Activated naive CD4-positive, alpha-beta T cell treated with anti-CD3 and anti-CD28 coated beads, Interleukin-2, amount 10 ng/mL, durations not matched to agents 7 days and 5 days (primary cell): ENCODE measurements around the gene KCNK1.
"Not testable (repeated sequence)": the region's sequence is repeated elsewhere in the genome, so short reads cannot be mapped to it uniquely, and the experiment has no call there.

Experiments
- CTCF ChIA-PET: fragments of 350-600 bp; sonication (Branson Sonifier 250); formaldehyde crosslinking; loops from one replicate; lab custom pipeline; 2021; ENCODE audit warnings: antibody characterized with exemption; lab: Charles Lee
- DNase-seq: peaks from one replicate; pipeline ENCODE4 v3.0.0-alpha.2; 2020
- H3K27ac Mint-ChIP-seq: one replicate; pipeline ENCODE4 v1.8.0; 2021; ENCODE audit warnings: mild to moderate bottlenecking, moderate library complexity, mixed read lengths
- H3K27me3 Mint-ChIP-seq: one replicate; pipeline ENCODE4 v1.8.0; 2021; ENCODE audit warnings: mild to moderate bottlenecking, mixed read lengths
- H3K36me3 Mint-ChIP-seq: one replicate; pipeline ENCODE4 v1.8.0; 2021; ENCODE audit warnings: mixed read lengths
- H3K4me1 Mint-ChIP-seq: one replicate; pipeline ENCODE4 v1.8.0; 2021; ENCODE audit warnings: mixed read lengths
- H3K4me3 Mint-ChIP-seq: one replicate; pipeline ENCODE4 v1.8.0; 2021; ENCODE audit warnings: mild to moderate bottlenecking, moderate library complexity, mixed read lengths
- H3K9me3 Mint-ChIP-seq: one replicate; pipeline ENCODE4 v1.8.0; 2021; ENCODE audit warnings: mixed read lengths

KCNK1 gene

GRCh38 chr1:233661376-233662159 lies 47.7 kb downstream of the KCNK1 start:
- Mint-ChIP-seq H3K9me3 (no peaks in the 10 kb centered on the region), H3K36me3 (no peaks in the 10 kb centered on the region), H3K4me1 (no peaks in the 10 kb centered on the region), H3K27me3 (no peaks in the 10 kb centered on the region), H3K4me3 (no peak overlapping the region), H3K27ac (no peak overlapping the region)
- no peak for DNase-seq
- CTCF ChIA-PET = no interaction called here

DNA sequence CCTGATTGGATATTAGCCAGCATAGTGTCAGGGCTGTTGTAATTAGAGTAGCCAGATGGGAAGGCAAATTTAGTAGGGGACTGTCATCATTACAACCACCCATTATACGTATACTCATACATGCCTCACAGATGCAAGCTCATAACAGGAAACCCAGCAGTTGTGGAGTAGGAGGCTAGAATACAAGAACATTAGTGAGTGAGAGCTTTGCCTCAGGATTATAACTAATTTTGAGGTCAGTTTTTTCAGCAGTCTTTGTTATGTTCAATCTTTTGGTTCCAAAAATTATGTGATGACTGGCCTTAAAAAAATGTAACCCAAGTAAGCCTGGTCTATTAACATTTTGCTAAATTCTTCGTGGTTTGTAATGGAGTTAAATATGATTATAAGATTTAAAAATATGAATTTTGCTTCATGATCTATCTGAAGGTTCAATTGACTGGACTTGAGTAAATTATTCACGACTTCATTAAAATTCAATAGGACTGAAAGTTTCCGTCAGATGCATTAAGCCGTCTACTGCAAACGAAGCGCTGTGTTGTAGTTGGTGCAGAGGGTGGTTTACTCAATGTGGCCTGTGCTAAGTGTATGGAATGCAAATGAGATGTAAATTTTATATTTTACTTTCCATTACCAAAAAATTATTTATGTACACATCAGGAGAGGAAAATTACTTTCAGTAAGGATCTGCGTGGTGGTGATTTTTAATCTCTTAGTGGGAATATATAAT lies 48.8 kb downstream of the KCNK1 start:
- no peaks in the 10 kb centered on the region for H3K4me1 Mint-ChIP-seq
- no peak overlapping the region for H3K4me3 Mint-ChIP-seq
- no peaks in the 10 kb centered on the region for H3K36me3 Mint-ChIP-seq
- no peak overlapping the region for H3K27ac Mint-ChIP-seq
- no peaks in the 10 kb centered on the region for H3K27me3 Mint-ChIP-seq
- CTCF ChIA-PET = no interaction called here
- DNase-seq = no peak
- H3K9me3 Mint-ChIP-seq = no peaks in the 10 kb centered on the region

DNA sequence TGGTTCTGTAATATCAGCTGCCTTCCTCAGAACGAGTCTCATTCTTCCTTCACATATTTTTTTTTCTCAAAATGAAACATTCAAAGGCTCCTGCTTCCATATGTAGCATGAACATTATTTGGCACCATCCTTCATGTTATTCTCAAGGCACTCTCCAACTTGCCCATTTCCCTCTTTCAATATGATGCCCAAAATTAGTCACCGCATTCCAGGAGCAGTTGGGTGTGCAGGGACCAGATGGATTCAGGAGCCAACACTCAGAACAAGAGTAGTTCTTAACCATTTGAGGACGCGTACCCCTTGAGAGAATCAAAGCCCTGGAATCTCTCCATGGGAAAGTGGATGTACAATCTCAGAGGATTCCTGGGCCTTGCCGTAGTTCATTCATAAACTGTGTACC lies 50.3 kb downstream of the KCNK1 start:
- no peak for DNase-seq
- Mint-ChIP-seq H3K36me3 (no peaks in the 10 kb centered on the region), H3K9me3 (no peaks in the 10 kb centered on the region), H3K27ac (no peak overlapping the region), H3K27me3 (no peaks in the 10 kb centered on the region), H3K4me1 (no peaks in the 10 kb centered on the region), H3K4me3 (no peak overlapping the region)
- CTCF ChIA-PET = no interaction called here

GRCh38 chr1:233664804-233665574 lies 51.1 kb downstream of the KCNK1 start:
- CTCF ChIA-PET = interaction anchor here (0.6 kb wide), 1 partner anchor 233 kb away, joined by 4 read pairs; no protein-coding TSS in a partner anchor
- Mint-ChIP-seq H3K4me3 (no peak overlapping the region), H3K4me1 (no peaks in the 10 kb centered on the region), H3K27me3 (no peaks in the 10 kb centered on the region), H3K27ac (no peak overlapping the region), H3K9me3 (no peaks in the 10 kb centered on the region), H3K36me3 (no peaks in the 10 kb centered on the region)
- DNase-seq = no peak

DNA sequence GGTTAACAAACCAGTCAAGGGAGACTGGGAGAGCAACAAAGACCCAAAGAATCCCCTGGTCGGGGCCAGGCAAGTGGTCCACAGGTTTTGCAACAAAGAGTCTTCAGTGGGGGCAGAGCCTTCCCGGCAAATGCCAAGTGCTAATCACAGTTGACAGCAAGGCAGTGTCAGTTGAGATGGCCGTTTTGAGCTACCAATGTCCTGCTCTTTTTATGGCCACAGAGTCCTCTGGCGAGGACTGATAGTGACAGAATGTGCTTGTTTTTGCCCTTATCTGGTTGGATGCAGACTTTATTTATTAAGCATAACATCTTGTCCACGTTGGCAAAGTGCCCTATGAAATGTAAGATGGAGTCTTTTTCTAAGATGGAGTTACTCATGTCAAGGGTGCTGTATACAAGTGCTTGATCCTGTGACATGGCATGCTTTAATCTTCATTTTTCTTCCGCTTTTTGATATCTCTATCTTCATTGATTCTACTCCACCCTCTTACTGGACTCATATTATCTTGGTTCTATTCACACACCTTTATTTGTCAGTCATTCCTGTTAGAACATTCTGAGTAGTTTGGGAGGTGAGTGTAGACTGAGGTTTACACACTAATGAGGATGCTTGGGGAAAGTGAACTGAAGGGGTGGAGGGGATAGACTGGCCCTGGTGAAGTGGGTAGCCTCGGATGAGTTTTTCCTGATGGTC lies 51.8 kb downstream of the KCNK1 start:
- Mint-ChIP-seq H3K4me3 (no peak overlapping the region), H3K9me3 (no peaks in the 10 kb centered on the region), H3K4me1 (no peaks in the 10 kb centered on the region), H3K27ac (no peak overlapping the region), H3K36me3 (no peaks in the 10 kb centered on the region), H3K27me3 (no peaks in the 10 kb centered on the region)
- DNase-seq = no peak
- CTCF ChIA-PET = no interaction called here

- H3K27me3 Mint-ChIP-seq = no peaks in the 10 kb centered on the region
- no peak for DNase-seq
- H3K4me1 Mint-ChIP-seq = no peaks in the 10 kb centered on the region
- no peaks in the 10 kb centered on the region for H3K36me3 Mint-ChIP-seq
- CTCF ChIA-PET = no interaction called here
- H3K4me3 Mint-ChIP-seq = no peak overlapping the region
- H3K9me3 Mint-ChIP-seq = no peaks in the 10 kb centered on the region
- H3K27ac Mint-ChIP-seq = no peak overlapping the region
Observed at GRCh38 chr1:233667741-233668140, 53.8 kb downstream of the KCNK1 start.

DNA sequence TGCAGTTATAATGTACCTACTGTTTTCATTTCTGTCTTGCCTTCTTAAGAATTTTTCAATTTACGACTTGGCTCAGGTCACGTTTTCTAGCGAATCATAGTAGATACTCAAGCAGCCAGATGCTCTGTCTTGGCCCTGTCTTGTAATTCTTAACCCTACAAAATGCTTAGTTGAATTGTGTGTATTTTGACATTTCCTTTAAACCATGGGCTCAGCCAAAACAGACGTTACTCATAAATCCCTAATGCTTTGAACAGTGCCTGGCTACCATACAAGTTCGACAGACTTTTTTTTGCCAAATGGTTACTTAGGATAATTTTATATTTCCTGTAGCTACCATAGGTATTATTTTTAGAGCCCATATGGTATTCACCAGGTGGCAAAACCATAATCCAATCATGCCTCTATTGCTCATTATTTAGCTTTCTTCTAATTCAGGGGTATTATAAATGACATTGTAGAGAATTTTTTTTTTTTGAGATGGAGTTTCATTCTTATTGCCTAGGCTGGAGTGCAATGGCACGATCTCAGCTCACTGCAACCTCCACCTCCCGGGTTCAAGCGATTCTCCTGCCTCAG lies 54.3 kb downstream of the KCNK1 start:
- H3K27me3 Mint-ChIP-seq = no peaks in the 10 kb centered on the region
- CTCF ChIA-PET = no interaction called here
- H3K4me3 Mint-ChIP-seq = no peak overlapping the region
- H3K36me3 Mint-ChIP-seq = no peaks in the 10 kb centered on the region
- DNase-seq = no peak
- H3K27ac Mint-ChIP-seq = no peak overlapping the region
- H3K9me3 Mint-ChIP-seq = no peaks in the 10 kb centered on the region
- no peaks in the 10 kb centered on the region for H3K4me1 Mint-ChIP-seq

GRCh38 chr1:233668725-233669294 lies 54.9 kb downstream of the KCNK1 start:
- Mint-ChIP-seq H3K4me3 (no peak overlapping the region), H3K27ac (no peak overlapping the region)

DNA sequence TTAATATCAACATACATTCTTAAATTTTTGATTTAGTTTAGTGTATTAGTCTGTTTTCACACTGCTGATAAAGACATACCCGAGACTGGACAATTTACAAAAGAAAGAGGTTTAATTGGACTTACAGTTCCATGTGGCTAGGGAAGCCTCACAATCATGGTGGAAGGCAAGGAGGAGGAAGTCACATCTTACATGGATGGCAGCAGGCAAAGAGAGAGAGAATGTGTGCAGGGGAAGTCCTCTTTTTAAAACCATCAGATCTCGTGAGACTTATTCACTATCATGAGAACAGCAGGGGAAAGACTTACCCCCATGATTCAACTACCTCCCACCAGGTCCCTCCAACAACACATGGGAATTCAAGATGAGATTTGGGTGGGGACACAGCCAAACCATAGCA lies 56.5 kb downstream of the KCNK1 start:
- H3K36me3 Mint-ChIP-seq, DNase-seq, H3K9me3 Mint-ChIP-seq, H3K4me3 Mint-ChIP-seq, H3K27me3 Mint-ChIP-seq, CTCF ChIA-PET, H3K27ac Mint-ChIP-seq, H3K4me1 Mint-ChIP-seq: not testable (repeated sequence)

More at GRCh38 chr1:233668725-233669294, 54.9 kb downstream of the KCNK1 start:
- no peaks in the 10 kb centered on the region for H3K9me3 Mint-ChIP-seq
- H3K36me3 Mint-ChIP-seq = no peaks in the 10 kb centered on the region
- DNase-seq = no peak
- H3K27me3 Mint-ChIP-seq = peaks cover 3% of the 10 kb centered on the region
- H3K4me1 Mint-ChIP-seq = no peaks in the 10 kb centered on the region
- CTCF ChIA-PET = no interaction called here

DNA sequence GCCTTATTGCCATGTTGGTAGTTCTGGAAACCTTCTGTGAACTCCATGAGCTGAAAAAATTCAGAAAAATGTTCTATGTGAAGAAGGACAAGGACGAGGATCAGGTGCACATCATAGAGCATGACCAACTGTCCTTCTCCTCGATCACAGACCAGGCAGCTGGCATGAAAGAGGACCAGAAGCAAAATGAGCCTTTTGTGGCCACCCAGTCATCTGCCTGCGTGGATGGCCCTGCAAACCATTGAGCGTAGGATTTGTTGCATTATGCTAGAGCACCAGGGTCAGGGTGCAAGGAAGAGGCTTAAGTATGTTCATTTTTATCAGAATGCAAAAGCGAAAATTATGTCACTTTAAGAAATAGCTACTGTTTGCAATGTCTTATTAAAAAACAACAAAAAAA lies 57.4 kb downstream of the KCNK1 start:
- DNase-seq = no peak
- CTCF ChIA-PET = no interaction called here
- Mint-ChIP-seq H3K27me3 (peaks cover 3% of the 10 kb centered on the region), H3K4me1 (no peaks in the 10 kb centered on the region), H3K36me3 (no peaks in the 10 kb centered on the region), H3K9me3 (no peaks in the 10 kb centered on the region), H3K27ac (no peak overlapping the region), H3K4me3 (no peak overlapping the region)

GRCh38 chr1:233672732-233673131 lies 58.8 kb downstream of the KCNK1 start:
- Mint-ChIP-seq H3K4me3 (no peak overlapping the region), H3K27me3 (peaks cover 3% of the 10 kb centered on the region), H3K4me1 (no peaks in the 10 kb centered on the region), H3K36me3 (no peaks in the 10 kb centered on the region), H3K9me3 (no peaks in the 10 kb centered on the region), H3K27ac (no peak overlapping the region)
- CTCF ChIA-PET = no interaction called here
- DNase-seq = no peak

DNA sequence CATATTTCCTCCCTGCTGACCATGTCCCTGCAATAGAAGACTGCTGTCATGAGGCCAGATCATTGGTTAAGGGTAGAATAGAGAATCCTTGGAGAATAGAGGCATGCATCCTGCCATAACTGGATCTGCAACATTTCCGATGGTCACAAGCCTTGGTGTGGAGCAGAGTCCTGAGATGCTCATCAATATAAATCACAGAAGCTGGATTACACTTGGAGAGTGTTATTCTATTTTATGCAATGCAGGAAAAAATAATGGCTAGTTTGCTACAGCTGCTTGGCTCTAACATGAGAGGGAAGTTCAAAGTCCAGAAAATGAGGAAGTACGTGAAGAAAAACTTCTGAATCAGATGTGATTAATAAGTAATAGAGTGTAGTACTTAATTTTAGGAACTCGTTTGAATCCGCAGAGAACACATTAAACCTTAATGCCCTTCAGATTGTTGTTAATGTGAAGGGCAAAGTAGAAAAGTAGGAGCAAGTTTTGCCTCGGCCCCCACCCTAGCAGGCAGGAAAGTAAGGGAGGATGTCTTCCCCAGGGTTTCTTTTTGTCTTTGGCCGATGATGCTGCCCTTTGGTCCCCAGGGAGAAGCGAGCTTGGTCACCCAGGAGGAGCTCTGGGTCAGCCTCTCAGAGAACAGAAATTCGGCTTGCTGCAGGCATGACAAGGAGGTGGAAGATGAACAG lies 59.5 kb downstream of the KCNK1 start:
- peaks cover 3% of the 10 kb centered on the region for H3K27me3 Mint-ChIP-seq
- CTCF ChIA-PET = no interaction called here
- H3K4me3 Mint-ChIP-seq = no peak overlapping the region
- H3K9me3 Mint-ChIP-seq = no peaks in the 10 kb centered on the region
- no peaks in the 10 kb centered on the region for H3K36me3 Mint-ChIP-seq
- H3K4me1 Mint-ChIP-seq = no peaks in the 10 kb centered on the region
- no peak for DNase-seq
- no peak overlapping the region for H3K27ac Mint-ChIP-seq

- CTCF ChIA-PET = no interaction called here
- Mint-ChIP-seq H3K36me3 (no peaks in the 10 kb centered on the region), H3K27me3 (peaks cover 3% of the 10 kb centered on the region), H3K27ac (no peak overlapping the region), H3K4me1 (no peaks in the 10 kb centered on the region), H3K4me3 (no peak overlapping the region), H3K9me3 (no peaks in the 10 kb centered on the region)
- no peak for DNase-seq
Observed at GRCh38 chr1:233673947-233674431, 60.1 kb downstream of the KCNK1 start.
